Amygdala (tissue), 56 donors: Measurements from ENCODE around the gene HOXA1.
A peak's percentile ranks its signal among the peaks of the same experiment; 100 is the strongest.

Experiments used
- DNase-seq, 56 donors: peaks; one replicate each; lab custom pipeline; 2025; lab: John Stamatoyannopoulos, UW

The HOXA1 gene

GRCh38 chr7:27095897-27096767, at the start of gene HOXA1:
Gene HOXA1, minus strand, starts transcription at chr7:27096000. Its CDS starts 88 bp downstream, at chr7:27095912.
- DNase-seq = peak in 5 of 56 donors; percentile 6 to 32 (median 9)

DNA sequence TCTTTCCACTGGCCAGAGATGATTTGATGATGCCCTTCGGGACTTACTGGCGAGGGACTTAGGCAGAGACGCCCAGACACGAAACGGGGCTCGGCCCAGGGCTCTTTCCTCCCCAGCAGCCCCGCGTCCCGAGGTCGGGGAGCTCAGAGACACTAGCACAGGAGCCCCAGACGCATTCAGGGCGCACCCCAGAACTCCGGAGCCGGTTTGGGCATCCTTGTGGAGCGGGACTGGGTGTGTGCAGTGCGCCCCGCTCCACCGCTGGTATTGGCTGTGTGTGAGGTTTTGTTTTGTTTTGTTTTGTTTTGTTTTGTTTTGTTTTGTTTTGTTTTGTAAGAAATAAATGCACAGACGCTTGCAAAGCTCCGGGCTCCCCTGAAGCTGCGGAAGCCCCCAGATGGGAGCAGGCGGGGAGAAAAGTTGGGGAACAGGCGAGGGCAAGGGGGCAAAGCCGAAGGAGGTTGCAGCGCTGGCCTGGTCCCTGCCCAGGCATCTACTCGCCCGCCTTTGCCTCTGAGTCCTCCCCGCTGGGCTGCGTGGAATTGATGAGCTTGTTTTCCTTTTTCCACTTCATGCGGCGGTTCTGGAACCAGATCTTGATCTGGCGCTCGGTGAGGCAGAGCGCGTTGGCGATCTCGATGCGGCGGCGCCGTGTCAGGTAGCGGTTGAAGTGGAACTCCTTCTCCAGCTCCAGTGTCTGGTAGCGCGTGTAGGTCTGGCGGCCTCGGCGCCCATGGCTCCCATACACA, 49.5 kb upstream of the HOXA1 start:
- DNase-seq = no peak

GRCh38 chr7:27144781-27145164, 49.0 kb upstream of the HOXA1 start:
- DNase-seq = no peak

DNA sequence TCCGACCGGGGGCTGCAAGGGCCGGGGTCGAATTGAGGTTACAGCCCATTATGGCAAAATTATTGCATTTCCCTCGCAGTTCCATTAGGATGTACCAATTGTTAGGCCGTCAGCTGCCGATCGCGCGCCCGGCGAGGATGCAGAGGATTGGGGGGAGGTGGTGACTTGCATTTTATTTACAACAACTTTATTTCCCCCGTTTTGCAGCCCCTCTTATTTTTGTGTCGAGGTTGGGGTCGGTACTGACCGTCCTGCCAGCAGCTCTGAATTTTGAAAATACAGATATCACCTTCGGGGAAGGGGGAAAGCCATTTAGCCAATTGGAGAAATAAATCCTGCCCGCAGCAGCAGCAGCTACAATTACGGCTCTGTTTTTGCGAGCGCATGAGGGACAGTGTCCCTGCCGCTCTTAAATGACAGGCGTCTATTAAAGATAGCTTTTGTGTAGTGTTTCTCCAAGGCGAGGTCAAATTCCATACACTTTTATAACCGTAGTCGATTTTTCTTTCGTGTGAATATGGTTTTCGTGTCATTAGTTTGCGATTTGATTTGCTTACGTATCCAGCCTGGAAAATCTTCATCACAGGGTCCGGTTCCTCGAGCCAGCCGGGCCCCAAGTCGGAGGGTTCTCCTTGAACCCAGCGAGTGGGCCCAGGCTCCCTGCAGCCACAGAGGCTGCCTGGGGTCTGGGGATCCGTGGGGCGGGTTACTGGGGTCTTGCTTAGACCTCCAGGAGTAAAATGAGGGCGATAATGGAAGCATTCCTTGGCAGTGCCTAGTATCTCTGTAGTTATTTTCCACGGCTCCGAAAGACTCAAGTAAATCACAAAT, 48.4 kb upstream of the HOXA1 start:
- DNase-seq = no peak

- no peak for DNase-seq
These were observed 47.5 kb upstream of the HOXA1 start, which contains the start of gene HOXA5 for GRCh38 chr7:27143023-27143949. Gene HOXA5, minus strand, starts transcription at chr7:27143681. Its CDS starts 74 bp downstream, at chr7:27143607.

DNA sequence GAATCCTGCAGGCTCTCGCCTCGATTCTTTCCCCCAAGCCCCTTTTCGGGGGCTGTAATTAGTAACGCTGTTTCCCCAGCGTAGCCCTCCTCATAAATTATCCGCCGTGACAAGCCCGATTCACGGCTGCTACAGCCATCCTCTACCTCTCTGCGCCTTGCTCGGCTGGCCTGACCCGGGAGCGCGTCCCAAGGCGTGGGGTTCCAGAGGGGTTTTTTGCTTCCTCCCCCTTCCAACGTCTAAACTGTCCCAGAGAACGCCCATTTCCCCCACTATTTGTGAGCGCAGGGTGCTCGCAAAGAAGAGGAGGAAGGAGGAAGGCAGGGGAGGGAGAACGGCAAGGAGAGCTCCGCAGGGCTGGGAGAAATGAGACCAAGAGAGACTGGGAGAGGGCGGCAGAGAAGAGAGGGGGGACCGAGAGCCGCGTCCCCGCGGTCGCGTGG, 46.8 kb upstream of the HOXA1 start:
- no peak for DNase-seq

DNA sequence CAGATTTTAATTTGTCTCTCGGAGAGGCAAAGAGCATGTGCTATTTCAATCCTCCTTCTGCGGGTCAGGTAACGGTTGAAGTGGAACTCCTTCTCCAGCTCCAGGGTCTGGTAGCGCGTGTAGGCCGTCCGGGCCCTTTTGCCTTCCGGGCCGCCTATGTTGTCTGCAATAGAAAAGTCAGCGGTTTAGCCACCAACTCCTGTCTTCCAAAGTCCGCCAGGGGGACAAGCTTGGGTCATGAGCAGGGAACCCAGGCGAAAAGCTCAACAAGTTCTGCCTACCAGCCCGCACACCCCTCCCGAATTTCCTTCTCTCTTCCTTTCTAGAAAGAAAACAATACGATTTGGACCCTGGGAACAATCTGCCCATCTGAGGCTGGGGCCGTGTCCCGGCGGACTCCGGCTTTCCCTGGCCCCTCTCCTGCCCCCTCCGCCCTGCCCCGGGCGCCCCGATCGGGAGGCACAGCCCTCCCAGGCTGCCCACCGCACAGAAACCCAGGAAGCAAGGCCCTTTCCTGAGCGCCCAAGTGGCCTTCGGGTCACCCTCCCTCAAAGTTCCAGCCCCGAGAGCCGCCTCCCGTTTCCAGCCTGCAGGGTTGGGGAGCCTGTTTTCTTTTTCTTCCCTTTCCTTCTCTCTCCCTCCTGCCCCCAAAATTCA, 46.3 kb upstream of the HOXA1 start:
- DNase-seq = no peak

GRCh38 chr7:27141137-27141922, 45.5 kb upstream of the HOXA1 start:
- DNase-seq = no peak

GRCh38 chr7:27140126-27140857, 44.5 kb upstream of the HOXA1 start:
- DNase-seq = no peak

GRCh38 chr7:27139334-27140125, 43.7 kb upstream of the HOXA1 start:
- DNase-seq = no peak

DNA sequence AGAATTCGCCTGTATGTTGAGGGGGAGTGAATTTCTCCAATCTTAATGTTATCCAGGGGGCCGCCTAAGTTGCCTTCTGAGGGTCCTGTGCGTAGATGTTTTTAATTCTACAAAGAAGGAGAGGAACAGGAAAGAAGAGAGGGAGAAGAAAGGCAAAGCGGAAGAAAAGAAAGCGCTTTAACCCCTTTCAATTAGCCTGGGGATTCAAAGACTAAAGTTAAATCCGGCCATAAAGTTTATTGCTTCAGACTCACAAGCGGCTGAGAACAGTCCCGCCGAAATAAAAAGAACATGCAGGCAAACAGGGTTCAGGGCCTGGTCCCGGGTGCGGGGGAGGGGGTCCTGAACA, 43.2 kb upstream of the HOXA1 start:
- DNase-seq = no peak

- DNase-seq = no peak
These were observed 42.7 kb upstream of the HOXA1 start for GRCh38 chr7:27138472-27138871.

- DNase-seq = no peak
These were observed 42.0 kb upstream of the HOXA1 start for GRCh38 chr7:27137640-27138315.

- DNase-seq = no peak
These were observed 38.6 kb upstream of the HOXA1 start for GRCh38 chr7:27134392-27134791.

DNA sequence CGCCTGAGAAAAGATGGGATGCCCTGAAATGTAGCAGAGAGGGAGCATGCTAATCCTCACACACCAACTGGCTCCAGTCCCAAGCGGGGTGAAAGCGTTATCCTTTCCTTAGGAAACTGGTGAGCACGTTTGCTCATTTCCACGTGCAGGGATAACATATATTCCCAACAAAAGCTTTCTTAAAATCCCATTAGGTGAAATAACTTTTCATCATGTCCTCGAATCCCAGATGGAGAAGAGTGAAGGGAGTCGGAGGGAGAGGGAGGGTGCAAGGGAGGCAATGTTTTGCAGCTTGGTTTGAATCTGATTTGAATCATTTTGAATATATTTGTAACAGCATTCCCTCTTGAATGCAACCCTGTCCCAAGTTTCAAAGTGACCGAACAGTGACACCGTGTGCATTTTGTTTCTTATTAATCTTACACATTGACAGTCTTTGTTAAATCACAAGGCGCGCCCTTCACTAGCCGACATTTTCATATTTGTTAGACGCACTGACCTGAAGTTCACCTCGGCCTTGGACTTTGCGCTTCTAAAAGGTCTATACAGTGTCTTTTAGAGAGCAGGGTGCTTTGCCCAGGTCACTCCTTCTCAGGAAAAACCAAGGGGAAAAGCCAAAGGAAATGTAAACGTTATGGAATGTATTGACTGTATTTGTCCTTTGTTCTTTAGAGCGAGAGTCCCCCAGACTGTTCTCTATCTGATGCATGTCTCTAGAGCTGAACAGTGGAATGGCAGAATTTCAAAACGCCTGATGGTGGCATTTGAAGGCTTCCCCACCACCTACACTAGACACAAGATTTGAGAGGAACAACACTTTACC, 37.8 kb upstream of the HOXA1 start:
- no peak for DNase-seq
